CD1c-positive myeloid dendritic cell (primary cell): ENCODE measurements around the gene SOAT1.
"Not testable (repeated sequence)": the region's sequence is repeated elsewhere in the genome, so short reads cannot be mapped to it uniquely, and the experiment has no call there.

Source experiments
- DNase-seq: peaks from one replicate; pipeline ENCODE4 v3.0.0-alpha.2; 2016; ENCODE audit errors: extremely low spot score

SOAT1 gene

DNA sequence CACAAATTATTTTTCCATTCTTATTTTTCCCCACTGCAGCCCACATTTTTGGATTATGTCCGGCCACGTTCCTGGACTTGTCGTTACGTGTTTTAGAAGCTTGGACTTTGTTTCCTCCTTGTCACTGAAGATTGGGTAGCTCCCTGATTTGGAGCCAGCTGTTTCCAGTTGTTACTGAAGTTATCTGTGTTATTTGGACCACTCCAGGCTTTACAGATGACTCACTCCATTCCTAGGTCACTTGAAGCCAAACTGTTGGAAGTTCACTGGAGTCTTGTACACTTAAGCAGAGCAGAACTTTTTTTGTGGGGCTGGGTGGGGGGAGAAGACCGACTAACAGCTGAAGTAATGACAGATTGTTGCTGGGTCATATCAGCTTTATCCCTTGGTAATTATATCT lies 59.9 kb downstream of the SOAT1 start:
- no peak for DNase-seq

DNA sequence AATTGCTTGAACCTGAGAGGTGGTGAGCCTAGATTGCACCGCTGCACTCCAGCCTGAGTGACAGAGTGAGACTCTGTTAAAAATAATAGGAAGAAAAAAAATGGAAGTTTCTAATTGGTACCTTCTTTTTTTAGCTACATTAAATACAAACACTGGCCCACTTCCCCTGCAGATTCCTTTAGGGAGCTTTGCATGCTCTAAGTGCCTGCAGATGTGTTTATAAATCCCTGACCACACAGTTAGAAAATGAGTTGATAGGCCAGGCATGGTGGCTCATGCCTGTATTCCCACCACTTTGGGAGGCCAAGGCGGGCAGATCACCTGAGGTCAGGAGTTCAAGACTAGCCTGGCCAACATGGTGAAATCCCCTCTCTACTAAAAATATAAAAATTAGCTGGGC lies 68.0 kb downstream of the SOAT1 start:
- DNase-seq = not testable (repeated sequence)

DNA sequence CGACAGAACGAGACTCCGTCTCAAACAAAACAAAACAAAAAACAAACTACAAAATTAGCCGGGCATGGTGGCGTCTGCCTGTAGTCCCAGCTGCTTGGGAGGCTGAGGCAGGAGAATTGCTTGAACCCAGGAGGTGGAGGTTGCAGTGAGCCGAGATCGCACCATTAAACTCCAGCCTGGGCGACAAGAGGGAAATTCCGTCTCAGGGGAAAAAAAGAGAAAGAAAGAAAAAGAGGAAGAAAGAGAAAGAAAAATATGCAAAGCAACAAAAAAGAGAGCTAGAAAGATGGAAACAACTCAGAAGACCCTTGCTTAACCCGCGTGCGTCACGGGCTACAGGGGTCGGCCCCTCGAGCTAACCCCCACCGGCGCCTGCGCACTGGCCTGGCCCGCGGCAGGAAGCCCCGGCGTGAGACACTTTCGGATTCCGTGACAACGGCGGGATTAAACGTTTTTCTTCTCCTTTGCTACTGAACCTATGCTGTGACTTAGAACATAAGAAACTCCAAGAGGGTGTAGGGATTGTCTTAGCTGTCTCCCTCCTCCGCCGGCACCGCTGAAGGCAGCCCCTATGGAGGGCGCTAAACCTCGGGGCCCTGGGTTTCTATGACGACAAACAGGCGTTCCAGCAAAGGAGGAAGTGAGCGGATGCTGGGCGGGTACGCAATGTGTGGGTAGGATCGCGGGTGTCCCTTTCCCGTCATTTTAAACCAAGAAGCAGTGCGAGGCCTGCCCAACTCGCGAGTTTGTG lies 71.9 kb downstream of the SOAT1 start, which contains the start of gene AXDND1:
TSS of gene AXDND1 (plus strand) at position 630 of the 751 bp plus-strand sequence. CDS start 539 bp downstream, outside the sequence.
- DNase-seq = peak; percentile 96

DNA sequence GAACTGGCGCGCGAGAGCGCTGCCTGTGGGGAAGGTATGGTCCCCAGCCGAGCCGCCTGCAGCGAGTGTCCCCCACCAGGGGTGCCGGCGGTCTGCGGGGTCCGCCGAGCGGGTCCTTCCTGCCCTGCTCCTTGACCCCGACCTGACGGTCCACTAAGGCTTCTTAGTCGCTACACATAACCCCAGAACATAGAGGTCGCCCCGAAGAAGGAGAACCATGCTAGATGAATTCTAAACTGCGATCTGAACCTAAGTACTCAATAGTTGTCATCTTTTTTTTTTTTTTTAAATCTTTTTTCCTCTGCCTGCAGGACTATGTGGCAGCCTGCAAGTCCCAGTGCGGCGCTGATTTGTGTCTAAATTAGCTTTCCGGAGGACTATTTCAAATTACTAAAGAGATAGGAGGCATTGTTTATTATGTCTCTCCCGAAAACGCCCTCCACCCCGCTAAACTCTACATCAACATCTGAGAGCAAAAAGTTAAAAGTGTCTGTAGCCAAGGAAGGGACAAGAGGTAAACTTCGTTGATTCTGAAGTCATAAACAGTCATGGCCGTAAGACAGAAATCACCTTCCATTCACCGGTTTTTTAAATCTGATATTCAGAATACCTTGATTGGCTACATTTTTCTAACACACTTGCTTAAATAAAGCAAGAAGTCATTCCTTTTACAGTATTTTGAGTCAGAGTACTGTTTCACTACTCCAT lies 72.7 kb downstream of the SOAT1 start:
- DNase-seq = no peak

DNA sequence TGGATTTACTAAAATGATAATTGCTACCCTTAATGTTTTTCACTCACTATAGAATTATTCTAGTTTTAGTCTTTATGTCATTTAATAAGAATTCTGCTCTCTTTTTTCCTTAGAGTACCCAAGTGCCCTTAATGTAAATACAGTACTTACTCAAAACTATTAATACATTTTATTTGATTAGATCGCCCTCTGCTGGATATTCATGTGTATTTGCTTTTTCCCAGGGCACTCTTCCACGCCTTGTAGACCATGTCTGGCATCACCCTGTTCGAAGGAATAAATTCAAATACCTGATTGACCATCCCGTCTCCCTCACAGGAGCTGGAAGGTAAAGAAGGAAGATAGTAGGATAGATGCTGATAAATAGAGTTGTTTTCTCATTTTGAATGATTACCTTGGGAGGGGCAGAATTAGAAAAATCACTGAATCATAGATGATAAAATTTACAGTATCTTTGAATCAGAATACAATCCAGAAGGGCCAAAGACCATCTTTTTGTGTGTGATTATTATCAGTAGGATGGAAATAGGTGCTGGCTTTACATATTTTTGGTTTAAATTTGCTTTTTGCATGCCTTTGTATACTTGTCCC lies 76.2 kb downstream of the SOAT1 start:
- peak; percentile 88 for DNase-seq

DNA sequence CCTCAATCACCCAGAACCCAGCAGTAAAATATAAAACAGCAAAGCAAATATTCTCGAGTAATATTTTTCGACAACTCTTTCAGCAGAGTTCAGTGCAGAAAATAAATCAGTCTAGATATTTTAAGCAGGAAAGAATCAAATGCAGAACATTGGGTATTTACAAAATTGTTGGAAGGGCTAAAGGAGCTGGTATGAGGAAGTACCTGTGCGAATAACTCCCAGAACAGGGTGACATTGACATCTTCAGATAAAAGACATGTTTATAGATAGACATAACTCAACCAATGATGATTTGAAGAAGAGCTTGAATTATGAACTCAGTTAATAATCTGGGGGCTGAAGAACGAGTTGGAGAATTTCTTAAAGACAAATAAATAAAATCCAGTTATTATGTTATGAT lies 78.6 kb downstream of the SOAT1 start:
- DNase-seq = no peak

DNA sequence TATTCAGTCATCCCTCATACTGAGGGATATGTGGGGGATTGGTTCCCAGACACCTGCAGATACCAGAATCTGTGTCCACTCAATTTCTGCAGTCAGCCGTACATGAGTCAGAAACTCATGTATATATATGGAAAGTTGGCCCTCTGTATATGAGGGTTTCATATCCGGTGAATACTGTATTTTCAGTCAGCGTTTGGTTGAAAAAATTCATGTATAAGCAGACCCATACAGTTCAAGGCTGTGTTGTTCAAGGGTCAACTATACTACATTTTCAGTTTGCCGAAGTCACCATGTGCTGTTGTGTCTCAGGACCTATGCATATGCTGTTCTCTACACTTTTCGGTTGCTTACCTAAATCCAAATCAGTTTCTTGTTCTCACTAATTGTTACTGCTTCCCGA lies 82.6 kb downstream of the SOAT1 start:
- DNase-seq = no peak

DNA sequence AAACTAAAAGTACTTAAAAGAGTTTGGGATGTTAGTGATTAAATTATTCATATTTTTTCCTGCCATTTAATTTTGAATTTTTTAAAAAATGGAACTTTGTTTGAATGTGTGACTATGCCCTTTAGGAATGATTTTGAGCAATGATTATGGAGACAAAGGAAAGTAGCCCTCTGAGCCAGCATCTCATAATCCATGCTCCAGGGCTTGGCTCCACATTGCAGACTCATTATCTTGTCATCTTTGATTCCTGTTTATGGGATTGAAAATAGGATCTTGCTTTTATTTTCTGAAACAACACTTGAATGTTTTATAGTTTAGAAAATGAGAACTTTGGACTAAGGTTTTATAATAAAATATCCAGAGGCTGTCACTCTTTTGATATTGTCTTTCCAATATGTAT lies 86.7 kb downstream of the SOAT1 start:
- no peak for DNase-seq

DNA sequence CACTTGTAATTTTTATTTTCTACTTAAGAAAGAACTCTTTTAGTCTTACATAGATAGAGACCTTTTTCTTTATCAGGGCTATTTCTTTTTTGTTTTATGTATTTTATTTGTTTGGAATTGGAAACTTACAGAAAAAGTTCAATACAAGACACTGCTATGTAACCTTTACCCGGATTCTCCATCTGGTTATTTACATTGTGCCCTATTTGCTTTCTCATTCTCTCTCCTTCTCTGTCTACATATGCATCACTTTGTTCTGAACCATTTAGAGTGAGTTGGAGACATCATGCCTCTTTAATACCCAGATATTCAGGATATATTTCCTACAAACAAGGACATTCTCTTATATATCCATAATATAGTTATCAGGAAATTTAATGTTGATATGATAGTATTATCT lies 90.4 kb downstream of the SOAT1 start:
- DNase-seq = no peak

DNA sequence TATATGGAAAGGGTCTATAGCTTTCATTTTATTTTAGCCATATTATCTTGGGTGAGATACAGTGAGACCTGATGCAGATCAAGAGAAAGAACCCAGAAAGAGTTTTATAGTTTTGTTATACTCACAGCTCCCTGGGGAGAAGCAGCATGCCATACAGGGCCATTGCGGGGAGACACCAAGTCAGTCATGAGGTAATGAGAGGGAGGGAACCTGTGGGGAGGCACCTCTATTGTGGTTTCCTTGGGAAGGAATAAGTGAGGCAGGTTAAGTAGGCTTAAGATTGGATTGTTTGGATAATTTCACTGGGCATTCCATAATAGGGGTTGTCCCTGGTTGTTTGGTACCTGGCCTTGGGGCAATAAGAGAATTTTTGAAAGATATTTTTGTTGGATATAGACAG lies 91.9 kb downstream of the SOAT1 start:
- no peak for DNase-seq

DNA sequence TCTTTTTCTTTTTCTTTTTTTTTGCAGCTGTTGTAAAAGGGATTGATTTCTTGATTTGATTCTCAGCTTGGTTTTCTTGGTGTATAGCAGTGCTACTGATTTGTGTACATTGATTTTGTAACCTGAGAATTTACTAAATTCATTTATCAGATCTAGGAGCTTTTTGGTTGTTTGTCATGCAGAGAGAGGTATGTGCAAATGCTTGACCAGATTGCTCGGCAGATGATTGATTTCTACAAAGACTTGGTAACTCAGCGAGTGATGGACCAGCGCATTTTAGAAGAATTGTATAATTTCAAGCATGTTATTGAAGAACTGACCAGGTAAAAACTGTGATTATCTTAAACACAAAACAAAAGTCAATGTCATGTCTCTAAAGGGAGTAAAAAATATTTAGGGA lies 100.1 kb downstream of the SOAT1 start:
- DNase-seq = no peak

DNA sequence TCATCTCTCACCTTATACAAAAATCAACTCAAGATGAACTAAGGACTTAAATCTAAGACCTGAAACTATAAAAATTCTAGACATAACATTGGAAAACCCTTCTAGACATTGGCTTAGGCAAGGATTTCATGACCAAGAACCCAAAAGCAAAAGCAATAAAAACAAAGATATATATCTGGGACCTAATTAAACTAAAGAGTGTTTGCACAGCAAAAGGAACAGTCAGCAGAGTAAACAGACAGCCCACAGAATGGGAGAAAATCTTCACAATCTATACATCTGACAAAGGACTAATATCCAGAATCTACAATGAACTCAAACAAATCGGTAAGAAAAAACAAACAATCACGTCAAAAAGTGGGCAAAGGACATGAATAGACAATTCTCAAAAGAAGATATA lies 105.8 kb downstream of the SOAT1 start:
- not testable (repeated sequence) for DNase-seq
